B cell (primary cell): ENCODE measurements around the gene NOD2. TPM values are rescaled to one million over a fixed set of nuclear protein-coding genes. Genes with fewer than 3 reads are reported as not detected.

Source experiments
- ATAC-seq: fragments of 200-7000 bp; cut with Tn5 transposase; one replicate; pipeline ENCODE4 v1.10.0; 2021; ENCODE audit warnings: low read depth, mild to moderate bottlenecking, moderate number of reproducible peaks, moderate library complexity
- CTCF ChIA-PET: fragments of 350-600 bp; sonication (Branson Sonifier 250); formaldehyde crosslinking; loops from one replicate; lab custom pipeline; 2021; ENCODE audit warnings: antibody characterized with exemption, inconsistent platforms; lab: Charles Lee
- POLR2A ChIA-PET: fragments of 350-600 bp; sonication (Branson Sonifier 250); formaldehyde crosslinking; loops from one replicate; lab custom pipeline; 2021; ENCODE audit warnings: antibody characterized with exemption; lab: Charles Lee
- DNase-seq: peaks from one replicate; pipeline ENCODE4 v3.0.0; 2013
- H2AFZ ChIP-seq: 2 replicates; pipeline ENCODE4 v1.6.1; 2012; ENCODE audit warnings: mild to moderate bottlenecking, low read depth, low read length; ENCODE audit not compliant: insufficient read depth, poor library complexity, severe bottlenecking
- H3K27ac ChIP-seq, 2 donors: 1 replicate in 1 of 2; 2 replicates in 1 of 2; pipeline ENCODE4 v1.5.1; 2012 to 2013; ENCODE audit warnings: low read length in 2 of 2, mild to moderate bottlenecking in 2 of 2, moderate library complexity in 1 of 2
- H3K27me3 ChIP-seq, 4 experiments: fragments of 200-600 bp in 1 of 4; sonication (generic) in 1 of 4; replicated peaks in 1 of 4; 1 replicate in 2 of 4; 2 replicates in 2 of 4; pipeline versions ENCODE4 v1.6.1 to v1.7.0; 2013 to 2016; ENCODE audit warnings: low read length in 3 of 4, mild to moderate bottlenecking in 2 of 4, mixed read lengths in 1 of 4, moderate library complexity in 1 of 4; ENCODE audit not compliant: insufficient read depth in 4 of 4, control insufficient read depth in 3 of 4; ENCODE audit errors: control extremely low read depth in 1 of 4
- H3K36me3 ChIP-seq, 2 experiments: replicated peaks in 1 of 2; 1 replicate in 1 of 2; 2 replicates in 1 of 2; pipeline versions ENCODE4 v1.6.1 to v1.7.1; 2013; ENCODE audit warnings: low read length in 1 of 2; ENCODE audit not compliant: insufficient read depth in 2 of 2, control insufficient read depth in 1 of 2; ENCODE audit errors: control extremely low read depth in 1 of 2, extremely low read depth in 1 of 2
- H3K4me1 ChIP-seq, 2 donors: fragments of 200-600 bp in 1 of 2; sonication (generic) in 1 of 2; 1 replicate in 1 of 2; 2 replicates in 1 of 2; pipeline versions ENCODE4 v1.5.1 to v1.6.1; 2013 to 2017; ENCODE audit warnings: low read length in 2 of 2; ENCODE audit not compliant: control insufficient read depth in 2 of 2, insufficient read depth in 2 of 2
- H3K4me2 ChIP-seq: replicated peaks from 2 replicates; pipeline ENCODE3; 2012; ENCODE audit warnings: mild to moderate bottlenecking, low read depth, low read length; ENCODE audit not compliant: poor library complexity, severe bottlenecking
- H3K4me3 ChIP-seq, 5 experiments: fragments of 200-600 bp in 1 of 5; sonication (generic) in 1 of 5; 1 replicate in 3 of 5; 2 replicates in 2 of 5; pipeline versions ENCODE4 v1.5.1 to v1.7.0; 2011 to 2016; ENCODE audit warnings: low read length in 4 of 5, mild to moderate bottlenecking in 4 of 5, low read depth in 2 of 5, control low read depth in 1 of 5, moderate library complexity in 1 of 5; ENCODE audit not compliant: insufficient read depth in 1 of 5; ENCODE audit errors: control extremely low read depth in 1 of 5, extremely low read depth in 1 of 5
- H3K79me2 ChIP-seq: fragments of 200-600 bp; sonication (generic); one replicate; pipeline ENCODE4 v1.6.0; 2016; ENCODE audit warnings: low read length; ENCODE audit not compliant: control insufficient read depth, insufficient read depth
- H3K9ac ChIP-seq: fragments of 200-600 bp; sonication (generic); 2 replicates; pipeline ENCODE4 v1.6.1; 2017; ENCODE audit warnings: mild to moderate bottlenecking, low read length, moderate library complexity
- H3K9me3 ChIP-seq, 3 donors: one replicate each; pipeline versions ENCODE4 v1.6.1 to v1.7.1; 2013; ENCODE audit warnings: low read length in 2 of 3; ENCODE audit not compliant: control insufficient read depth in 2 of 3, insufficient read depth in 1 of 3; ENCODE audit errors: control extremely low read depth in 1 of 3
- H4K20me1 ChIP-seq: 2 replicates; pipeline ENCODE4 v1.6.0; 2012; ENCODE audit warnings: mild to moderate bottlenecking, low read length; ENCODE audit not compliant: insufficient read depth, control insufficient read depth, poor library complexity, severe bottlenecking
- H3K27ac Mint-ChIP-seq: one replicate; pipeline ENCODE4 v1.8.0; 2021; ENCODE audit warnings: mixed read lengths
- H3K27me3 Mint-ChIP-seq: one replicate; pipeline ENCODE4 v1.8.0; 2021; ENCODE audit warnings: mixed read lengths
- H3K4me1 Mint-ChIP-seq: one replicate; pipeline ENCODE4 v1.8.0; 2021; ENCODE audit warnings: mixed read lengths
- H3K4me3 Mint-ChIP-seq: one replicate; pipeline ENCODE4 v1.8.0; 2021; ENCODE audit warnings: mixed read lengths
- H3K9me3 Mint-ChIP-seq: one replicate; pipeline ENCODE4 v1.8.0; 2022; ENCODE audit warnings: mixed read lengths; ENCODE audit not compliant: insufficient read depth
- CTCF ChIP-seq: fragments of 200-600 bp; IDR thresholded peaks from one replicate; pipeline ENCODE4 v1.8.0; 2022; ENCODE audit warnings: antibody characterized with exemption, mild to moderate bottlenecking
- EZH2 ChIP-seq: IDR thresholded peaks from 2 replicates; pipeline ENCODE4 v1.6.1; 2012; ENCODE audit warnings: borderline replicate concordance, low read depth, mild to moderate bottlenecking, moderate library complexity, low read length; ENCODE audit not compliant: insufficient read depth, poor library complexity, severe bottlenecking
- WGBS: methylation state at CpG from one replicate; pipeline ENCODE4 v1.1.5; 2013; ENCODE audit warnings: missing lambda C conversion rate; ENCODE audit not compliant: insufficient coverage; 5-methylcytosine and 5-hydroxymethylcytosine counted together
- intact Hi-C: fragments of 100-400 bp; cut with micrococcal nuclease; formaldehyde crosslinking; loops from one replicate; pipeline ENCODE4 v1.10.0; 2022
- polyA plus RNA-seq: library from polyadenylated mRNA; depleted of rRNA; stranded (reverse); fragments of >200 nt; gene quantifications from 2 replicates; pipeline ENCODE4 v1.2.3, GENCODE V29; 2012
- total RNA-seq, 2 donors: library from RNA; stranded (reverse); fragments of 120-200 nt in 1 of 2; gene quantifications; 1 replicate in 1 of 2; 2 replicates in 1 of 2; pipeline versions ENCODE4 v1.2.3 to v1.2.4, GENCODE V29; 2013 to 2022

The NOD2 gene
- total and polyA plus RNA-seq, 2 donors (not counting 1 experiment from before 2014, with no cell fraction given): 1.2 to 1.8 TPM

DNA sequence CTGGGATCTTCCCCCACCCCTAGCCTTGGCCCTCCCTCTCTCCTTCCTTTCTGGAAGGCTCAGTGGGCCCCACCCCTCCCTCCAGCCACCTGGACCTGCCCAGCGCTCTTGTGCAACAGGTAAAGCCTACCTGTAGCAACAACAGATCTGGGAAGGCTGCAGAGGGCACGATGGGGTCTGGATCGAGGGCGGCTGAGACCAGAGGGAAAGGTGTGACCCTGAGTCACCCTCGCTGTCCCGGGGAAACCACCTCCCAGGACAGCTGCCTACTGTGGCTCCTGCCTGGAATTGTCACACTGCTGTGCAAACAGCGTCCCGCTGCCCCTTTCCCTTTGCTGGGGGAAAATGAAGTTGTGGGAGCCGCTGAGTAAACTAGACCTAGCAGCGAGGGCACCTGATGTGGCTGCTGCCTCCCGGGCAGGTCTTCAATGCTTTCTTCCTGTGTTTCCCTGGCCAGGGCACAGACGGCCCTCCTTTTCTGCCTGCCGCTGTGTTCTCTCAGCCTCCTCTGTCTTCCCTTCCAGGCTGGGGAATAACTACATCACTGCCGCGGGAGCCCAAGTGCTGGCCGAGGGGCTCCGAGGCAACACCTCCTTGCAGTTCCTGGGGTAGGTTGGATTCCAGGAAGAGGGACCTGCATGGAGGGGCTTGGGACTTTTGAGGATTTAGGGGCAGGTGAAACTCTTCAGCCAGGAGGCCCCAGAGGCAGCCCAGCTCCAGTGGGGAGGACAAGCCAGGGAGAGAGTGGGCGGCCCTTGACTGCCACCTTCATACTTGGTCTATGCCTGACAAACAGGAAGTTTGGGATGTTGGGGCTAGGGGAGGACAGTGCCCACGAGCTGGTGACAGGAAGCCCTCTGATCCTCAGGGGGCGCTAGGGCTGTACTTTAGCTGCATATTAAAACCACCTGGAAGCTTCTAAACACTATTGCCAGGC is 26.3 kb downstream of the NOD2 start:
- no peak overlapping the region for H3K4me3 Mint-ChIP-seq
- Histone ChIP-seq H3K27ac (no peak overlapping the region), H3K4me1 (peaks cover 0 to 4% of the 10 kb centered on the region in 2 donors), H3K4me3 (no peak overlapping the region), H3K4me2 (no peak overlapping the region), H3K27me3 (no peaks in the 10 kb centered on the region), H2AFZ (peak overlapping the region; percentile 7), H3K36me3 (no peaks in the 10 kb centered on the region), H4K20me1 (no peaks in the 10 kb centered on the region), H3K9ac (no peak overlapping the region), H3K9me3 (peaks cover 0 to 11% (median 5%) of the 10 kb centered on the region in 3 donors), H3K79me2 (no peaks in the 10 kb centered on the region)
- H3K4me1 Mint-ChIP-seq: peaks cover 2% of the 10 kb centered on the region
- H3K9me3 Mint-ChIP-seq: peaks cover 12% of the 10 kb centered on the region
- DNase-seq (no peak), ATAC-seq (no peak)
- H3K27ac Mint-ChIP-seq: no peak overlapping the region
- ChIA-PET POLR2A (no interaction called here), CTCF (interaction anchor here (1.2 to 1.5 kb wide), 2 partner anchors 48 to 52 kb away, joined by 3 read pairs; no protein-coding TSS in a partner anchor)
- intact Hi-C loops: no loop called here
- 88% methylated on average over 16 of the region's 20 CpGs for WGBS
- H3K27me3 Mint-ChIP-seq: no peaks in the 10 kb centered on the region
- TF ChIP-seq CTCF (no peak), EZH2 (no peak)
